ENCODE data around the gene EBLN2.
A peak's percentile ranks its signal among the peaks of the same experiment; 100 is the strongest.
"Not testable (repeated sequence)": the region's sequence is repeated elsewhere in the genome, so short reads cannot be mapped to it uniquely, and the experiment has no call there.

EBLN2 gene

DNA sequence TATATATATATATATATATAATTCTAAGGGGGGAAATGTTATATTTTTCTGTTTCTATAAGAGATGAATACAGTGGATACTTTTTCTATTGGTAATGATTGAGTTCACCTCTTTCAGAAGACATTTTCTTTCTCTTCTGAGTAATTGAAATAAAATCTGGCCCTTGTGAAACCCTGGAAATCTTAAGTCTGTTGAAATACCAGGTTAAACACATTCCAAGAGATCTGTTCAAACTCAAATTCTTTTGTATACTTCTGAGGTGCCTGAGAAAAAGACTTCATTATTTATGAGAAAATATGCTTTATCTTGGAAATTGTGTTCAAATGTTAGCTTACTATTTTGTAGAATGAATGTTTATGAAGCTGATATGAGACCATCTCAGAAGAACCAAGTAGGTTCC is 4.8 kb downstream of the EBLN2 start:
- DNase-seq = not testable (repeated sequence)

DNA sequence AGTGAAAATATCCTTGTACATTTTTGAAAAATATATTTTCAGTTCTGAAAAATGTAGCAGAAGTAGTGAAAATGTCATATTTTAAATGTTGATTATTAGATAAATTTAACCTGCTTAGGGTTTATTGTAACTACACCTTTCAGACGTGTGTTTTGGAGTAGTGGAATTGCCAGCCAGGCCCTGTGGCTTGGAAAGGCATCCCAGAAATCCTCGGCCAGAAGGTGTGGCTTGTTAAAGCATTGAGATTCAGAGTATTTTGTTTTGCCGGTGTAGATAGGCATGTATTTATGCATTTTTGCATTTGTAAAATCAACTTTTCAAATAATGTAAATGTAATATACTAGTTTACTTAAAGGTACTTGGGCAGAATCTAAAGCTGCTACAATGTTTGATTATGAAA is 7.0 kb downstream of the EBLN2 start:
- no peak for DNase-seq

DNA sequence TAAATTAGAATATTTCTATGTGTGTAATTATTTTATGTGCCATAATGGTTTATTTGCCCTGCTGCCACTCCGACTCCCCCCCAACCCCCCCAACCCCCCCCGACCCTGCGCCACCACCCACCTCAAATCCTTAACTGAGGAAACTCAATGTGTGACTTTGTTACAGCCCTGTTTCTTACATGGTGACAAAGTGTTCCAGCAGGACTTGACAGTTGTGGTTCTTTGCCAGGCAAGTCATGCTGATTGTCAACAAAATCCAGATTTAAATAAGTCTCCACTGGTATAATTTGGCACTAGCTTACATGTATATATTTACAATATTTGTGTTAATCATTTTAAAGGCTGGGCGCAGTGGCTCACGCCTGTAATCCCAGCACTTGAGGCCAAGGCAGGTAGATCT is 7.7 kb downstream of the EBLN2 start:
- no peak for DNase-seq

DNA sequence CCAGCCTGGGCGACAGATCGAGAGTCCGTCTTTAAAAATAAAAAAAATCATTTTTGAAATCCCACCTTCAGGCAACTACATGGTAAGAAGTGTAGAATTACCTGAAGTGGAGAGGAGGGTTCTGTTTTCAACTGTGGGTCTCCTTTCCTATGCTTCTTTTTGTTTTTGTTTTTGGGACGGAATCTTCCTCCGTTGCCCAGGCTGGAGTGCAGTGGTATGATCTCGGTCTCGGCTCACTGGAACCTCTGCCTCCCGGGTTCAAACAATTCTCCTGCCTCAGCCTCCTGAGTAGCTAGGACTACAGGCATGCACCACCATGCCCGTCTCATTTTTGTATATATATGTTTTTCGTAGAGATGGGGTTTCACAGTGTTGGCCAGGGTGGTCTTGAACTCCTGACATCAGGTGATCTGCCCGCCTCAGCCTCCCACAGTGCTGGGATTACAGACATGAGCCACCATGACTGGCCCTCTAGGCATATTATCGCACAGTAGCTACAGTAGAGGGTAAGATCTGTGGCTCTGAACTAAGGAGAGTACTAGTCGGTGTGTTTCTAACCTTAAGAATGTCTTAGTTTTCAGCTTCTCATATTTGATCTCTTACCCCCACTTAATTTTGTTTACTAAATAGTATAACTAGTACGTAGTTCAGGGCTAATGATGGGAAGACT is 8.5 kb downstream of the EBLN2 start:
- no peak for DNase-seq

DNA sequence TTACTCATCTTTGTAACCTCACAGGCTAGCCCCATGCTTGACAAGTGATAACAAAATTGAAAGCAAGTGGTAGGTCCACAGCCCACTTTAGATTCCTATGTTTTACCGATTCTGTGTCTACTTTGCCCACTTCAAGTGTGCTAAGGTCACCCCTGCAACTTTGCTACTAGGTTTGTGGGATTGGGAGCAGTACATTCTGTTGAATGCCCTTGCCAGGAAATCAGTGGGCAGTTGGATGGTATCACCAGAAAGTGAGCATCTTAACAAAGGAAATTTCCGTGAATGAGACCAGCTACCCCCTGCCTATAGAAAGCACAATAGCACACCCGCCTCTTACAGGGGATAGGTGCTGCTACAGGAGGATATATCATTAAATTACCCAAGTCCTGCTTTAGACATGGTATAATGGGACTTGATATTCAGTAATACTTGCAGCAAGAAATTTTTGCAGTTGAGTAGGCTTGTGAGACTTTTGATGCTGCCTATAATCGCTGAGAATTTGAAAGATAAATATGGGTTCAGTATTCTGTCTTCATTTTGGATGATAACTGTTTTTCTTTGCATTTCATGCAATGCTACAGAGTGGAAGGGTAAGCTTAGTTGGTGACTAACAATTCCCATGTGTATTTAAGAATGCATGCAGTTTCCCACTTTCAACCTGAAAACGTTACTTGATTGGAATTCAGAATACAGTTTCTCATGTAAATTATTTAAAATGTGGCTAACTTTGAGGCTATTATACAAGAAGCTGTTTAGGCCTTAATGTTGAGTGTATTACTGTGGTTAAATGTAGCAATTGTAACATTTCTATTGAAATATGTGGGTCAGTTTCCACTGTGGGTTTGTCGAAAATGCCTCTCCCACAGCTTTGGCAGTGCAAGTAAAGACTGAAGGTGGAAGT is 9.5 kb downstream of the EBLN2 start:
- no peak for DNase-seq

DNA sequence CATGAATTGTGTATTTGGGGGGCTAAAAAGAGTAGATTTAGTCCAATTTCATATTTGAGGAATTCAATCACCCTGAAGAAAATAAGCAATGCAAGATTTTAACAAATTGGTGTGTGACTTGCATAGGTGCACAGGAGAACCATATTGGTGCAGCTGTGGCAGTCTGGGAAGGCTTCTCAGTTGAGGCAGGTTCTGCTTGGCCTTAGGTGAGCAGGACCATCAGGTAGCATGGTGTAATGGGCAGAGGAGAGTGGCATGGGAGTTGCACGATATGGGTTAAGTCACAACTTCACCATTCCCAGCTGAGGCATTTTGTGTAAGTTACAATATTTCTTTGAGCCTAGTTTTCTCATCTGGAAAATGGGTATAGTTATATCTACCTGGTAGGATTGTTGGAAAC is 10.5 kb downstream of the EBLN2 start:
- no peak for DNase-seq

DNA sequence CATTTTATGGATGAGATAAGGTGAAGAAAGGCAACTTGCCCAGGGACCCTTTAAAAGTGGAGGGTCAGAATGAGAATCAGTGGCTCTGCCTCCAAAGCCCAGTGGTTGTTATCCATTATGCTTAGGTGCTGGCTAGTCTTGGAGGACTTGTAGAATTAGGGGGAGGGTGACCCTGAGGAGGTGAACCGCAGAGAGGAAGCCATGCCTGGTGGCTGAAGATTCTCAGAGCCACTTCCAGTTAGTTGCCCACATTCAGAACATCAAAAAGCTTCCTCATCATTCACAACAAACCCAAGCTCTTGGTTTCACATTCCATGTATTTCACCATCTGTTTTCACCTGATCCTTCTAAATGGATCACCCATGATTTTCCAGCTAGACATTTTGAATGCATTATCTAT is 11.2 kb downstream of the EBLN2 start:
- no peak for DNase-seq

DNA sequence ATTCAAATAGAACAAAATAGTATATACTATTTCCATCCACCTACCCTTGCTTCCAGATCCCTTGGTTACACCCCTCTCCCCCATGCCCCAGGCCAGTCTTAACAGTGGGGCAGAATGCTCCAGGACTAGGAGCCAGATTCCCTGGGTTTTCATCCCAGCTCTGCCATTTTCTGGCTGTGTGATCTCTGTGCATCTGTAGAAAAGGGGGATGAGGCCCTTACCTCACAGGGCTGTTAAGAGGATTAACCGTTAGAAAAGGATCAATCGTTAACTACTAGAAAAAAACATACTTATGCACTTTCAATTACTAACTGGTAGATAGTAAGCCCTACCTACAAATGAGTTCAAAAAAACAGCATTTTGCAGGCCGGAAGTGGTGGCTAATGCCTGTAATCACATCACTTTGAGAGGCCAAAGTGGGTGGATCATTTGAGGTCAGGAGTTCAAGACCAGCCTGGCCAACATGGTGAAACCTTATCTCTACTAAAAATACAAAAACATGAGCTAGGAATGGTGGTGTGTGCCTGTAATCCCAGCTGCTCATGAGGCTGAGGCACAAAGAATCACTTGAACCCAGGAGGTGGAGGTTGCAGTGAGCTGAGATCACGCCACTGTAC is 11.7 kb downstream of the EBLN2 start:
- no peak for DNase-seq

DNA sequence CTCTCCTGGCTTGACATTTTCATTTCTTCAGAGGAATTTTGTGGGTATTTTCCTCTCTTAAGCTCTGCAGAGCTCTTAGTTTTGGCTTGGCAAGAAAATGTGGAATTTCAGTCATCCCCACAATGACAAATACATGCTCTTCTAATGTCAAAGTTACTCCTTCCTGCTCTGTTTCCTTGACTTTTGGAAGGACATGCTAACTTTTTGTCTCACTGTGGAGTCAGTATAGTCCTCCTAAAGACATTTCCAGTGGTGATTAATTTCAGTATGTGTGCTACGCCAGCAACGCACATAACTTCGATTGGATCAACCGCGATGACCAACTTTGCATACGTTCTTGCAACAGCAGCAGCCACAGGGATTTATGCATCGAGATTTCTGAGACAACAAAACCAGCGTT is 13.3 kb downstream of the EBLN2 start:
- DNase-seq = no peak

DNA sequence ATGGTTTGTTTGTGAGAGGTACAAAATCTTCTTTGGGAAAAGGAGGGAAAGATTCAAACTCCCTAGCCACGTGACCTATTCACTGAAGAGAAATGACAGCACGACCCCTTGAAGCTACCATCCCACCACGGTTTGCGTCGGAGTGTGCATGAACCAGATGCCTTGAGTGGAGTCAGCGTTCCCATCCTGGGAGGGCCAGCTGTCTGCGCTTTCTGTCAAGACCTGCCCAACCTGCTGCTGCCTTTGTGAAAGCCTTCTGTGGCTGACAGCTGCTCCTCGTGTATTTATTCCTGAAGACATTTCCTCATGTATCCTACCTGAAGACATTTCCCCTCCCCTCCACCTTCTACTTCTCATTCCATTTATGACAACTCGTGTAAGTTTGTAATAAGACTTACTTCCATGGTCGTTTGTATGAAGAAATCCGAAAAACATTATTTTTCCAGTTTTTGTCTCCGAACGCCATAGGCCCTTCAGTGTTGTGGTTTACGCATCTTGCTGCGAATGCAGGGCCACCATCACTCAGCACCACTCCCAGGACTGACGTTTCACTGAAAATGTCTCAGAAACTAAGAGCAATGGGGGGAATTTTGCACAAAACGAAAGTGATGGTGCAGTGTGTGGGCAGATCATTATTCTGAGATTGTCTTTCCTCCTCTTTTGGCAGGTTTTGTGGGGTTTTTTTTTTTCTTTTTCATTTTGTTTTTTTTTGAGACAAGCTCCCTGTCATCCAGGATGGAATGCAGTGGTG is 18.9 kb downstream of the EBLN2 start:
- peak; percentile 24 for DNase-seq

DNA sequence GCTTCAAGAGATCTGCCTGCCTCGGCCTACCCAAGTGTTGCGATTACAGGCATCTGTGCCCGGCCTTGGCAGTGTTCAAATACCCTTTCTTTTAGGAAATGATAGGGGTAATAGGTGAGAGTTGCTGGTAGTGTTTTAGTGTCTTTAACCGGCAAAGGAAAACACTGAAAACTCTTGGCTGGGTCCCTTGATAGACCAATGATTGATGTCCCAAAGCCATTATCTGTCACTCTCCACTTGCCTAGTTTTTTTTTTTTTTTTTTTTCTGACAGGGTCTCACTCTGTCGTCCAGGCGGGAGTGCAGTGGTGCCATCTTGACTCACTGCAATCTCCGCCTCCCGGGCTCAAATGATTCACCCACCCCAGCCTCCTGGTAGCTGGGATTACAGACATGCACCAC is 19.7 kb downstream of the EBLN2 start:
- no peak for DNase-seq

DNA sequence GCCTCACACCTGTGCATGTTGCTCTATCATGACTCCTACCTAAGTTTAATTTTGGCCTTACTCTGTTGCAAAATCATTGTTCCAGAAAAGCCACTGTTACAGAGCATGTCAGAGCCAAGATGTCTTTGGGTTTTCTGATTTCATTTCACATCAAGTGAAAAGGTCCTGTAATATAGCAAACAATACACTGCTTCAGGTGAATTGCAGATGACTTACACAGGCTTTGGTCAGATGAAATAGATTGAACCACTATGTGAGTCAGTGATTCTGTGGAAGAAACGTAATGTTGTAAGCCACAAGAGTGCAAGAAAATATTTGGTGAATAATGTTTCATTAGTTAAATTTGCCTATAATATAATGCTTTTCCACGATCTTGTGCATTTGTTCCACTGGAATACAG is 22.7 kb downstream of the EBLN2 start:
- no peak for DNase-seq

DNA sequence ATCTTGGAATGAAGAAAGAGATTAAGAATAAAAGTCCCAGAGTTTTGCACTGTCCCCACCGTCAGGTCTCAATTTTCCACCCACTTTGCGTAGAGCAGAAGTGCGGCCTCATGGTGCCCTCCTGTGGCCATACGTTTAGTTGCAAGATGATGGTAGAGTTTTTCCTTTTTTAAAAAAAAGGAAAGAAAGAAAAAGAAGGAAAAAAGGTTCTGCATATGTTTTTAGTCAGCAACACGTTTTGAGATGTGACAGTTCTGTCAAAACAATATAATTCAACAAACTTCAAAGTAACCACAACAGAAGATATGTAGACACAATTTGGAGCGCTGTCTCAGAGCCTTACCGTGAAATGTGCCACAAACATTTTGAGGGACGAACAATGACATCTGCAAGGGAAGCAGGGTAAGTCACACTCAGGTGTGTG is 24.6 kb downstream of the EBLN2 start:
- peak; percentile 64 for DNase-seq

DNA sequence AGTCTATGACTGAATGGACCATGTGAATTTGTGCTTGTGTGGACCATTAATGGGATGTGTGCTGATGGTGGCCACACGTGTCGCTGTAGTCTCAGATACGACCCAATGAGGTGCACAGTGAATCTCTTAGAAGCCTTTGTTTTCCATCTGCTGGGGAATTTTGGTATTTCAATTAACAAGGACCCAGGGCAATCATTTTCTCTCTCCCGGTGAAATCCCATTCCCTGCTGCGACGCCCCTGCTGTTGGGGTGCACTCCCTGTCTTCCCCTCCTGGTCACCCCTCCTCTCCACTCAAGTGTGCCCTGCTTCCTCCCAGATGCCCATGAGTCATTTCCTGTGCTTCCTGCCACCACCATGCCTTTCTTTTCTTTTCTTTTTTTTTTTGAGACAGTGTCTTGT is 32.7 kb downstream of the EBLN2 start:
- no peak for DNase-seq

DNA sequence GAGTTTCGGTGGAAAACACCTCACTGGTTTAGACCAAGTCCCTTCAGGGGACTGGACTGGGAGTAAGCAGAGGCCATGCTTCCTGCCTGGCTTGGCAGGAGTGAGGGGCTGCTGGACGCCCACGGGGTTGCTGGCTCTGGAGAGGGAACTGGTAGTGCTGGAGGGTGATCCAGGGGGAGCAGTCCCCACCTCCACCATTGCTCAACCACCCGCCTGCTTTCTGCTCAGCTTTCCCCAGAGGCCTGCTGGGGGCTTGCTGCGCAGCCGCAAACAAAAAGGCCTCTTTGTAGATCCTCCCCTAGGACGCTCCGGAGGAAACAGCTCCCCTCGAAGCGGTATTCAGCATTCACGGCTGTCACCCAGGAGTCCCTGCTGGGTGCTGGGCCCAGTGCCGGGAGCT is 33.5 kb downstream of the EBLN2 start:
- DNase-seq = no peak

DNA sequence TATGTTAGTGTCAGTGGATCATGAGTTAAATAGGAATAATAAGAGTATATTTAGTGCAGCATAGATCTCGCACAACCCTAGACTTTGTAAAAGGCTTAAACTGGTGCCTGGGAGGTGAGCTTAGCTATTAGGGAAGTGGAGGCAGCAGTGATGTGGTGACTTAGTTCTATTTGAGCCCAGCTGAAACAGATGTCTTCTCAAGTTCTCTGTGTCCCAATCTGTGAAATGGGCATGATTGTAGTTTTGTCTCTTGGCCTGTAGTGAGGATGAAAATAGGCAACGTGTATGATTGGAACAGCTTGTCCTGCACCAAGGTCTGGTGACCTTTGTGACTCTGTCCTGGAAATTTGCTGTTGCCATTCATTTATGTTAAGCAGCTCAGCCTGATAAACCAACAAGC is 34.7 kb downstream of the EBLN2 start:
- no peak for DNase-seq

DNA sequence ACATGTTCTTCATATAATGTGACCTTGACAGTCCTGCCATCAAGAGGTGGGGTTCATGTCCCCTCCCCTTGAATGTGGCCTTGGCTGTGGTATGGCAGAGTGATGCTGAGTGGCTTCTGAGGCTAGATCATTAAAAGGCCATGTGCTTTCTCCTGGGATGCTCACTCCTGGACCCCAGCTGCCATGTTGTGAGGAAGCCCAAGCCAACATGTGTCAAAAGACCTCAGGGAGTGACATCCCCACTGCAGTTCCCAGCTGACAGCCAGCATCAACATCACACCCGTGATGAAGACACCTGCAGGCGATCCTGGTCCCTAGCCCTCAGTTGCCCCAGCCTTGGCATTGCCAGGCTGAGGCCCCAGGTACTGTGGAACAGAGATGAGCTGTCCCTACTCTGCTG is 36.6 kb downstream of the EBLN2 start:
- no peak for DNase-seq

DNA sequence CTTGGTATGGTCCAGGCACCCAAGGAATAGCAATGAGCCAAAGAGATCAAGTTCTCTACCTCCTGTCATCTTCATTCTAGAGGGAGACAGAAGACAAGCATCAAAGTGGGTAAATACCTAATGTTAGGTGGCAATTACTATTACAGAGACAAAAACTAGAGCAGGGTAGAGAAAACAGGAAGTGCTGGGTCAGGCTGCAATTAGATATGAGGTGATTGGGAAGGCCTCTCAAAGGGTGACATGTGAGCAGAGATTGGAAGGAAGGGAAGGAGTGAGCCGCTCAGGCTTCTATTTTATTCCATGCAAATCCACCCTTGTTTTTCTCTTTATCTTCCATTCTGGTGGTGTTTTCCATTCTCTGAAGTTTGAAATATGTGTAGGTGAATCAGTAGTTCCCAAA is 37.4 kb downstream of the EBLN2 start:
- no peak for DNase-seq

DNA sequence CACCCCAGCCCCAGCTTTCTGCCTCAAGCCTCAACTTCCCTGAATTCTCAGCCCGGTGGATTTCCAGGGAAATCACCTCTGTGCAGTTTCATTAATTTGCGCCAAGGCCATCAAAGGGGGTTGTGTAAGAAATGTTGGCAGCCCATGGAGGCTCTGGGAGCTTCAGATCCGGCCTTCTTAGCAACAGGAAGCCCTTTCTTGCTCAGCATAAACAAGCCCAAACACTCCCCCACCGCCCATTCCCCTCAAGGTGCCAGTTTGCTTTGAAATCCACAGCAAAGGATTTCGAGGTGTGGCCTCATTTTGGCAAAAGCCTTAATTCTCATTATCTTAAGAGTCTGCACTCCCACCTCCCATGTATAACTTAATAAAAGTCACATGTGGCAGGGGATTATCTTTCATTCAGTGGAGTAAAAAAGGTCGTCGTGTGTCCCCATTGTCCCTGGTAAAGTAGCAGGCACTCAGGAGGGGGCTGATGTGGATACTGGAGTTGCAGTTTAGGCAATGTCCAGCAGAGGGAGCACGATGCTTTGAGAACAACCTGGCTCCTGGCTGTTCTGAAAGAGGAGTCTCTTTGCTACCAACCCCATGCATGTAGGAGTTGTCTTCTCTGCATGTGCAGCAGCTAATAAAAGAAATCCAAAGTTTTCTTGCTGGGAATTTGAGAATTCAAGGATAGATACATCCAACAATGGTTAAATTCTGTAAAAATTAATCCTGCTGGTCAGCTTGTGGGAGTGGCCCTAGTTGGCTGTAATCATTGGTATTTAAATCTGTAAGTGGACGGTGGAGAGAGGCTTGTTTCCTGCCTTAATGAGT is 39.5 kb downstream of the EBLN2 start:
- peak; percentile 85 for DNase-seq

DNA sequence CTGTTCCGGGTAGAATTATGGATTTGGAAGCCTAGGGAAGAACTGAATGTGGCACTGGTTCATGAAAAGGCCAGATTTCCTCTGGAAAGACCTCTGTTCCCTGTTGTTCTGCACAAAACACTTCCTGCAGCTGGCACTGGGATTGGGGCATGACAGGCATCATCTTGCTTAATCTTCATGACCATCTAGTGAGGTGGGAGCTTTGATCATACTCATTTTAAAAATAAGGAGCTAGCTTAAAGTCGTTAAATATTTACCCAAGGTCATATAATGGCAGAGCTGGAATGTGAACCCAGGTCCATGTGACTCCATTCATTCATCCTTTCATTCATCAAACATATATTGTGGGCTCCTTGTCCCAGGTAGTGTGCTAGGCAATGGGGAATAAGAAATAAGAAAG is 40.4 kb downstream of the EBLN2 start:
- no peak for DNase-seq

DNA sequence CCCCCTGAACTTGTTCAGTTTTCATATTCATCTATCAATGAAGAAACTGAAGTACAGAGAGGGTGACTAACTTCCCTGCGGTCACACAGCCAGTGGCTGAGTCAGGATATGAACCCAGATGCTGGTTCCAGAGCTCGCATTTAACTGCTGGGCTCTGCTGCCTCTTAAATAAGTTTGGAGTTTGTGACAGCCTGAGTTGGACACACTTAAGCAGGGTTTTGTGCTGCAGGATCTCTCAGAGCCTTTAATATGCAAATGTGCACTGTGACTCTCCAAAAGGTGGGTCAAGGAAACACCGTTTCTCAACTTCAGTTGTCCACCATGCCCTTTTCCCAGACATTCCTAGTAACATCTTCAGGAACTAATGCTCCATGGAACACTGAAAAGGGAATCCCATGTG is 45.8 kb downstream of the EBLN2 start:
- DNase-seq = no peak

DNA sequence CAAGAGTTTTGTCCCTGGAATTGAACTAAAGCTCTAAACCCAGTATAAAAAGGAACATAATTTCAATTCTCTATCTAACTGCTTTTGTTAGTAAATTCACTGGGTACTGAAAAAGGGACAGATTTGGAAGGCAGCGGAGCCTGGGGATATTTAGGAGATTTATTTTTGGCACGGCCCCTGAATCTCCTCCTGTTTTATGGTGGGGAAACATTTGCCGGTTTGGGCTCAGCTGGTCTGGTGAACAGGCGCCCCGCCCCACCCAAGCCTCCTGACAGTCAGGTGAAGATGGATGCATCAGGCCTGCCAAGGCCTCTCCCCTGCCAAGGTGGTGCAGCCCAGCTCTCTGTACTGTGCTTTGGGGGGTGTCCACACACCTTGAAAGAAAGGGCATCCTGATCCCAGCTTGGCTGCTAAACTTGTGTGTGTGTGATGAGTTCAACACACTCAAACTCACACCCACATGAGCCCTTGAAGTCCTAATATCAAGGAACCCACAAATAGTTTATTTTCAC is 46.3 kb downstream of the EBLN2 start:
- no peak for DNase-seq
